Midbrain (tissue), 1 donor: ENCODE measurements around the gene MCM10.

ENCODE experiments used
- DNase-seq: peaks from one replicate; lab custom pipeline; 2025; lab: John Stamatoyannopoulos, UW

The MCM10 gene

GRCh38 chr10:13165177-13165576 is 3.8 kb downstream of the MCM10 start:
- no peak for DNase-seq

GRCh38 chr10:13167568-13167967 is 6.2 kb downstream of the MCM10 start:
- no peak for DNase-seq

GRCh38 chr10:13168781-13169180 is 7.4 kb downstream of the MCM10 start:
- DNase-seq: no peak

- DNase-seq: no peak
These were observed 12.3 kb downstream of the MCM10 start for GRCh38 chr10:13173616-13174015.

GRCh38 chr10:13180788-13181187 is 19.4 kb downstream of the MCM10 start:
- no peak for DNase-seq

GRCh38 chr10:13182424-13182823 is 21.1 kb downstream of the MCM10 start:
- no peak for DNase-seq

- DNase-seq: no peak
These were observed 22.3 kb downstream of the MCM10 start for GRCh38 chr10:13183625-13184024.

GRCh38 chr10:13184276-13184675 is 22.9 kb downstream of the MCM10 start:
- no peak for DNase-seq

- DNase-seq: no peak
These were observed 23.6 kb downstream of the MCM10 start for GRCh38 chr10:13184730-13185514.

GRCh38 chr10:13187135-13187534 is 25.8 kb downstream of the MCM10 start:
- no peak for DNase-seq

- no peak for DNase-seq
These were observed 27.2 kb downstream of the MCM10 start for GRCh38 chr10:13188593-13188992.

GRCh38 chr10:13189961-13190360 is 28.6 kb downstream of the MCM10 start:
- no peak for DNase-seq

GRCh38 chr10:13190816-13191215 is 29.5 kb downstream of the MCM10 start:
- no peak for DNase-seq

GRCh38 chr10:13191362-13191761 is 30.0 kb downstream of the MCM10 start:
- DNase-seq: no peak

GRCh38 chr10:13193637-13194036 is 32.3 kb downstream of the MCM10 start:
- DNase-seq: no peak

GRCh38 chr10:13195016-13195415 is 33.7 kb downstream of the MCM10 start:
- DNase-seq: no peak

GRCh38 chr10:13201132-13201531 is 39.8 kb downstream of the MCM10 start:
- no peak for DNase-seq

GRCh38 chr10:13206091-13206490 is 44.7 kb downstream of the MCM10 start:
- no peak for DNase-seq

- peak; percentile 1 for DNase-seq
These were observed 45.4 kb downstream of the MCM10 start for GRCh38 chr10:13206546-13207443.

GRCh38 chr10:13213163-13213562 is 51.8 kb downstream of the MCM10 start:
- DNase-seq: no peak

- no peak for DNase-seq
These were observed 57.5 kb downstream of the MCM10 start for GRCh38 chr10:13218878-13219277.

- no peak for DNase-seq
These were observed 58.6 kb downstream of the MCM10 start for GRCh38 chr10:13219685-13220670.
